ENCODE data around the gene C6orf132. TPM values are rescaled to one million over a fixed set of nuclear protein-coding genes. Genes with fewer than 3 reads are reported as not detected.

C6orf132 gene, protein sequence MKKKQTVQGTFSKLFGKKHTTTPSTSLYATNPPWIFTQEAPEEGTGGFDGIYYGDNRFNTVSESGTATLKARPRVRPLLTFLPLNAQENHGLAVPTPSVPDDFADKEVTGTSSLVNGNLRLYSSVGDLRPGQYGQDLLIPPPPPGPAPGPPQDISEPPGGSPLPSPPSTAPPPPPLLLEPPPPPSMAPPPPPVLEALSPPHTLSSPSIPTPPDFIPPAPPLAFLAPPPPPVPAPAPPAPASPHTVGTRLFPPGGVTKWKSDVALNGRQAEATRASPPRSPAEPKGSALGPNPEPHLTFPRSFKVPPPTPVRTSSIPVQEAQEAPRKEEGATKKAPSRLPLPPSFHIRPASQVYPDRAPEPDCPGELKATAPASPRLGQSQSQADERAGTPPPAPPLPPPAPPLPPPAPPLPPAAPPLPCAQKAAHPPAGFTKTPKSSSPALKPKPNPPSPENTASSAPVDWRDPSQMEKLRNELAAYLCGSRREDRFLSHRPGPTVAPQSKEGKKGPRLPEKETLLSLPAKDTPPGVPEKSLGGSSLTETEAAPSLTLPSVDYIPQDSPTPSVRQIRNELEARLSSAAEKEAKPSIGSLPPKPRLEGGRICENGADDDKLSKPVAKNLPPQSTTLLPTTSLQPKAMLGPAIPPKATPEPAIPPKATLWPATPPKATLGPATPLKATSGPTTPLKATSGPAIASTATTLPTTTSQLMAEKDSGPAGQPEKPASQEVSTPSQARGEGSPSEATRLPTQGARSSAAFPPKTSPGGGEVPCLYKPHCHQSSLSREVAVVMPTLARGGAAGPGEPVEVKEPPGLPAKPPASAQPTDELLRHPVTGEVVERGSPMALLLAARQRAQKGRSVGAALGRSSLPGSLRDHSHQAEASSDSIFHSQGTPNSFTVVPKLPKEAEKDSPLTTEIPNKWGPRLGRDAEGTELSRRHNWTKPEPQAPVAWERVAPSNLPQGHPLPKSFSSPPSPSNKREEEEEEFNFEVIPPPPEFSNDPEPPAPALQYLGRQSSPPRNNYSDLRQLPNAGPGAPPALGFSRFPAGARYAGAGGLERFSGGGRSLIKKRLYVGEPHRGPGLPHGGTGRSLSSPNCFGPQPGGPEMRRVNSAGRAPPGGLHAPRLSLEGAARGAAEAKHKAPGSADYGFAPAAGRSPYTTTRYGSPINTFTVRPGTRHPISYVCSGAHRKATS
- 2.9 TPM in 2 replicates for total RNA-seq

DNA sequence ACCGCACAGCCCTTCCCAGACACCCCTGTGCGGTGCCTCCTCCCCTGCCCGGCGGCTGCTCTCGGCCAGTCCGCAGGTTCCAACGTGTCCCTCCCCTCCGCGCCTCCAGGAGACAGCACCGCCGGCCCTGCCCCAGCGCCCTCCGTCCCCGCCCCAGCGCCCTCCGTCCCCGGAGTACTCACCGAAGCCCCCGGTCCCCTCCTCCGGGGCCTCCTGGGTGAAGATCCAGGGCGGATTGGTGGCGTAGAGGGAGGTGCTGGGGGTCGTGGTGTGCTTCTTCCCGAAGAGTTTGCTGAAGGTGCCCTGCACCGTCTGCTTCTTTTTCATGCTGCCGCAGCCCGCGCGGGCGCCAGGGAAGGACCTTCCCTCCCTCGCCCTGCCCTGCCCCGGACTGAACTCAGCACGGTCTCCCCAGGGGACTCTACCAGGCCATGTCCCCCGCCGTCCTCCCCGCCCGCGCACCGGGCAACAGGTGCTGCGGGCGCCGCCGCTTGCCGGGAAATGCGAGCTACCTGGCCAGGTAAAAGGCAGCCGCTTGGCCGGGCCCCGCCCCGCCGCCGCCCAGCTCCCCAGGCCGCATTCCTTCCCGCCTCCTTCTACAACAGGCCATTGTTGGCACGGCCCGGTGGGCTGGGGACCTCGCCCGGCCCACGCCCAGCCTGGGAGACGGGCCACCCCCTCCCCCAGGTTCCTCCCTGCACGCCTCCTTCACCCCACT lies at the start of gene C6orf132:
Gene C6orf132 (minus strand): TSS at position 503 of the 718 bp plus-strand sequence. CDS start 176 bp downstream, at position 327.
- peak within 1 kb of the TSS; percentile 95 for H2AFZ ChIP-seq (ENCODE audit: low read length)
- no peaks in the 10 kb centered on the region for H4K20me1 ChIP-seq (ENCODE audit: insufficient read depth, low read length)
- no peaks in the 10 kb centered on the region for H3K9me3 ChIP-seq (ENCODE audit: low read depth, low read length)
- no peaks in the 10 kb centered on the region for H3K27me3 ChIP-seq (ENCODE audit: insufficient read depth, low read length)
- TF ChIP-seq, protein P1, sequence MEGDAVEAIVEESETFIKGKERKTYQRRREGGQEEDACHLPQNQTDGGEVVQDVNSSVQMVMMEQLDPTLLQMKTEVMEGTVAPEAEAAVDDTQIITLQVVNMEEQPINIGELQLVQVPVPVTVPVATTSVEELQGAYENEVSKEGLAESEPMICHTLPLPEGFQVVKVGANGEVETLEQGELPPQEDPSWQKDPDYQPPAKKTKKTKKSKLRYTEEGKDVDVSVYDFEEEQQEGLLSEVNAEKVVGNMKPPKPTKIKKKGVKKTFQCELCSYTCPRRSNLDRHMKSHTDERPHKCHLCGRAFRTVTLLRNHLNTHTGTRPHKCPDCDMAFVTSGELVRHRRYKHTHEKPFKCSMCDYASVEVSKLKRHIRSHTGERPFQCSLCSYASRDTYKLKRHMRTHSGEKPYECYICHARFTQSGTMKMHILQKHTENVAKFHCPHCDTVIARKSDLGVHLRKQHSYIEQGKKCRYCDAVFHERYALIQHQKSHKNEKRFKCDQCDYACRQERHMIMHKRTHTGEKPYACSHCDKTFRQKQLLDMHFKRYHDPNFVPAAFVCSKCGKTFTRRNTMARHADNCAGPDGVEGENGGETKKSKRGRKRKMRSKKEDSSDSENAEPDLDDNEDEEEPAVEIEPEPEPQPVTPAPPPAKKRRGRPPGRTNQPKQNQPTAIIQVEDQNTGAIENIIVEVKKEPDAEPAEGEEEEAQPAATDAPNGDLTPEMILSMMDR (IDR thresholded peaks at IDR 0.05; ENCODE audit: extremely low read depth, low read depth, low read length): no peak
- peak within 1 kb of the TSS; percentile 87 for H3K27ac ChIP-seq (ENCODE audit: low read depth, low read length)
- no peaks in the 10 kb centered on the region for H3K79me2 ChIP-seq (ENCODE audit: insufficient read depth, low read length)
- peaks cover 25% of the 10 kb centered on the region for H3K4me1 ChIP-seq (ENCODE audit: insufficient read depth, low read length)
- H3K4me2 ChIP-seq (ENCODE audit: insufficient read depth, low read length): peak within 1 kb of the TSS; percentile 96
- no peaks in the 10 kb centered on the region for H3K36me3 ChIP-seq (ENCODE audit: insufficient read depth, low read length)
- DNase-seq (ENCODE audit: insufficient read length, low spot score, missing footprints): peak; percentile 90
- H3K4me3 ChIP-seq (ENCODE audit: insufficient read depth, low read length): peak within 1 kb of the TSS; percentile 80

DNA sequence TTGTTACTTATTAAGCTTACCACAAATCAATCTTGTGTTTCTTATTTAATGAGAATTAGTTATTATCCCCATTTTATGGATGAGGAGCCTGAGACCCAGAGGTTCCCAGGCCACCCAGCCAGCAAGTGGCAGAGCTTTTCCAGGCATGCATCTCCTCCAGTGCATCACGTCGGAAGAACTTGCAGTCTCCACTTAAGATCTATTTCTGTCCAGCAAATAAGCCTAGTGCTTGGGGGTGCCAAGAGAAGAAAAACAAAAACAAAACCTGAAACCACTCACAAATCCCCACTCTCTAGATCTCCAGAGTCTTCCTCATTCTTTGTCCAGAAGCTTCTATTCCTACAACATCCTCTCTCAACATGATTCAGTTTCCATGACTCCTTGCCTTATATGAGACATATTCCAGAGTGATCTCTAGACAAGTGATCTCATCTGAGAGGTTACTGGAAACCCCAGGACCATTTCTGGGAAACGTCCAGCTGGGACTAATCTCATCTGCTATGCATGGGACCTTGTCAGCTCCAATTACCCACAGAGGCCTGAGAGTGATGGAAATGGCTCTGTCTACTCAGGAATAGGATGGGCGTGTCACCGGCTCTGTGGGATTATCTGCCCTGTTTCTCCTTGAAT lies 48.2 kb upstream of the C6orf132 start:
- H3K4me3 ChIP-seq (ENCODE audit: insufficient read depth, low read length): no peak overlapping the region
- H3K4me2 ChIP-seq (ENCODE audit: insufficient read depth, low read length): no peak overlapping the region
- H3K4me1 ChIP-seq (ENCODE audit: insufficient read depth, low read length): peaks cover 12% of the 10 kb centered on the region
- peak; percentile 86 for DNase-seq (ENCODE audit: insufficient read length, low spot score, missing footprints)
- no peaks in the 10 kb centered on the region for H3K27me3 ChIP-seq (ENCODE audit: insufficient read depth, low read length)
- H3K9me3 ChIP-seq (ENCODE audit: low read depth, low read length): no peaks in the 10 kb centered on the region
- TF ChIP-seq, protein P1 (IDR thresholded peaks at IDR 0.05; ENCODE audit: extremely low read depth, low read depth, low read length): no peak
- H3K27ac ChIP-seq (ENCODE audit: low read depth, low read length): peak overlapping the region; percentile 35
- H3K79me2 ChIP-seq (ENCODE audit: insufficient read depth, low read length): no peaks in the 10 kb centered on the region
- no peak overlapping the region for H2AFZ ChIP-seq (ENCODE audit: low read length)
- H4K20me1 ChIP-seq (ENCODE audit: insufficient read depth, low read length): no peaks in the 10 kb centered on the region
- H3K36me3 ChIP-seq (ENCODE audit: insufficient read depth, low read length): no peaks in the 10 kb centered on the region

DNA sequence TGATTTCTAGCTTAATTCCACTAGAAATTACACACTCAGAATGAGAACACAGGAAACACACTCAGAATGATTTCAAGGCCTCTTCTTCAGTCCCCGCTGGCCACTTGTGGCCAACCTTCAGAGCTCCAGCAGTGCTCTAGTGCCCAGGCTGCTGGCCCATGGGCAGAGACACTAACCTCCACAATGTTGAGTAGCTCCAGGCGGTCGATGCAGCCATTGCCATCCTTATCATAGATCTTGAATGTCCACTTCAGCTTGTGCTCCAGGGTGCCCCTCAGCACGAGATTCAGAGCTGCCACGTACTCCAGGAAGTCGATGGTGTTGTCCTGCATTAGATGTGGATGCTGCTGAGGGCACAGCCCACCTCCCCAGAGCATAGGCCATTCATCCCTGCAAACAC lies 46.0 kb upstream of the C6orf132 start:
- H2AFZ ChIP-seq (ENCODE audit: low read length): no peak overlapping the region
- H3K4me2 ChIP-seq (ENCODE audit: insufficient read depth, low read length): no peak overlapping the region
- no peaks in the 10 kb centered on the region for H3K79me2 ChIP-seq (ENCODE audit: insufficient read depth, low read length)
- H3K4me3 ChIP-seq (ENCODE audit: insufficient read depth, low read length): no peak overlapping the region
- TF ChIP-seq, protein P1 (IDR thresholded peaks at IDR 0.05; ENCODE audit: extremely low read depth, low read depth, low read length): no peak
- DNase-seq (ENCODE audit: insufficient read length, low spot score, missing footprints): no peak
- H3K27ac ChIP-seq (ENCODE audit: low read depth, low read length): no peak overlapping the region
- H4K20me1 ChIP-seq (ENCODE audit: insufficient read depth, low read length): no peaks in the 10 kb centered on the region
- H3K36me3 ChIP-seq (ENCODE audit: insufficient read depth, low read length): no peaks in the 10 kb centered on the region
- H3K4me1 ChIP-seq (ENCODE audit: insufficient read depth, low read length): peaks cover 8% of the 10 kb centered on the region
- no peaks in the 10 kb centered on the region for H3K27me3 ChIP-seq (ENCODE audit: insufficient read depth, low read length)
- H3K9me3 ChIP-seq (ENCODE audit: low read depth, low read length): no peaks in the 10 kb centered on the region
